ENCODE results near the gene CIDEB. TPM values are rescaled to one million over a fixed set of nuclear protein-coding genes. Genes with fewer than 3 reads are reported as not detected.

CIDEB gene
- total and polyA plus RNA-seq, 2 of the 13 experiments (the other 11 are each of a cell fraction or from before 2014, with no cell fraction given) = 35.8 to 110 TPM

DNA sequence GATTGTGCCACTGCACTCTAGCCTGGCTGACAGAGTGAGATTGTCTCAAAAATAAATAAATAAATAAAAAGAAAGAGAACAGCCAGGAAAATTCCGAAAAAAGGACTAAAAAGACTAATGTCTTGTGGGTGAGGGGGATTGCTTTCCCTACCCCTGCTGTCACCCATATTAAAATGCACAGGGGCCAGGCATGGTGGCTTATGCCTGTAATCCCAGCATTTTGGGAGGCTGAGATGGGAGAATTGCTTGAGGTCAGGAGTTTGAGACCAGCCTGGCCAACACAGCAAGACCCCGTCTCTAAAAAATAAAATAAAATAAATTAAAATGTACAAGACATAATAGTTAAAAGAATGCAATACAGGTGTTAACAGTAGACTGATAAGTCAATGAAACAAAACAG lies 14.3 kb downstream of the CIDEB start:
- TF ChIP-seq ZSCAN21 (CRISPR knock-in tag; IDR thresholded peaks at IDR 0.05; ENCODE audit: borderline replicate concordance) (no peak), TAF1 (CRISPR knock-in tag; IDR thresholded peaks at IDR 0.05) (no peak), ZNF121 (CRISPR knock-in tag; IDR thresholded peaks at IDR 0.05) (peak; percentile 53; the same call in 1 of the 2 replicates), ZNF550 (CRISPR knock-in tag; IDR thresholded peaks at IDR 0.05; ENCODE audit: borderline replicate concordance) (peak; percentile 51; the same call in 1 of the 2 replicates), ZNF761 (CRISPR knock-in tag; conservative IDR thresholded peaks at IDR 0.05) (no peak)
- Histone ChIP-seq H2AFZ (ENCODE audit: low read length) (no peak overlapping the region), H3K36me3 (replicated peaks in 1 of 2; ENCODE audit: control insufficient read depth in 1 of 2, insufficient read depth in 2 of 2, low read length in 2 of 2) (peaks cover 50 to 69% of the 10 kb centered on the region in 2 experiments), H3K4me1 (ENCODE audit: insufficient read depth, low read length) (peaks cover 33% of the 10 kb centered on the region), H3K4me2 (ENCODE audit: low read depth, low read length) (no peak overlapping the region), H3K9ac (ENCODE audit: insufficient read depth, low read depth, low read length) (no peak overlapping the region), H3K4me3 (replicated peaks in 1 of 3; ENCODE audit: insufficient read depth in 1 of 3, low read depth in 2 of 3, low read length in 3 of 3) (no peak overlapping the region), H3K9me3 (ENCODE audit: low read length) (no peaks in the 10 kb centered on the region), H3K27me3 (ENCODE audit: control insufficient read depth in 1 of 2, insufficient read depth in 2 of 2, low read length in 2 of 2) (no peaks in the 10 kb centered on the region), H3K79me2 (ENCODE audit: insufficient read depth, low read length) (peaks cover 11% of the 10 kb centered on the region), H3K27ac (ENCODE audit: extremely low read length, insufficient read depth, low read length) (no peak overlapping the region), H4K20me1 (ENCODE audit: insufficient read depth, low read length) (no peaks in the 10 kb centered on the region)
- POLR2A ChIA-PET = interaction anchor here (1.4 to 24.7 kb wide), 4 partner anchors 15 to 53 kb away, joined by 4 to 850 read pairs (median 25); partner anchors contain the start of genes GMPR2, NEDD8, RABGGTA and TINF2
- DNase-seq (ENCODE audit: low spot score) = no peak
- intact Hi-C loops (cut with micrococcal nuclease; ENCODE audit: unreplicated experiment) = loop anchor here (10.0 kb wide), 1 partner anchor 989 kb away; the partner anchor contains the start of genes BCL2L2 and PPP1R3E
- no TSS peak for BruUV-seq (replicated peaks)
- WGBS (ENCODE audit: low lambda C conversion rate) = 95% methylated on average over 2 of the region's 2 CpGs
- CTCF ChIA-PET (ENCODE audit: low intra/inter-chr PET ratio, low total read pairs) = no interaction called here
- in situ Hi-C loops (cut with HindIII; ENCODE audit: extremely low pct_ligation_motif_present, low pct_unique_long_range_greater_than_20kb) = no loop called here
- ATAC-seq = no peak
- FAIRE-seq = no peak

- H3K9ac ChIP-seq (ENCODE audit: insufficient read depth, low read depth, low read length) = no peak overlapping the region
- H3K4me2 ChIP-seq (ENCODE audit: low read depth, low read length) = no peak overlapping the region
- intact Hi-C loops (cut with micrococcal nuclease; ENCODE audit: unreplicated experiment) (loop anchor here (10.0 kb wide), 1 partner anchor 987 kb away; the partner anchor contains the start of genes BCL2L2 and PPP1R3E), in situ Hi-C loops (cut with HindIII; ENCODE audit: extremely low pct_ligation_motif_present, low pct_unique_long_range_greater_than_20kb) (no loop called here)
- H4K20me1 ChIP-seq (ENCODE audit: insufficient read depth, low read length) = no peaks in the 10 kb centered on the region
- H3K79me2 ChIP-seq (ENCODE audit: insufficient read depth, low read length) = peaks cover 4% of the 10 kb centered on the region
- POLR2A ChIA-PET = interaction anchor here (0.7 to 24.7 kb wide), 8 partner anchors 10 to 131 kb away, joined by 3 to 850 read pairs (median 4); partner anchors contain the start of genes CHMP4A, GMPR2, IRF9 and NEDD8
- no peaks in the 10 kb centered on the region for H3K27me3 ChIP-seq (ENCODE audit: control insufficient read depth in 1 of 2, insufficient read depth in 2 of 2, low read length in 2 of 2)
- no peak for FAIRE-seq
- CTCF ChIA-PET (ENCODE audit: low intra/inter-chr PET ratio, low total read pairs) = no interaction called here
- H2AFZ ChIP-seq (ENCODE audit: low read length) = no peak overlapping the region
- no TSS peak for BruUV-seq (replicated peaks)
- no peak overlapping the region for H3K4me3 ChIP-seq (replicated peaks in 1 of 3; ENCODE audit: insufficient read depth in 1 of 3, low read depth in 2 of 3, low read length in 3 of 3)
- no peak overlapping the region for H3K27ac ChIP-seq (ENCODE audit: extremely low read length, insufficient read depth, low read length)
- 97% methylated on average over 11 of the region's 11 CpGs for WGBS (ENCODE audit: low lambda C conversion rate)
- ATAC-seq = no peak
- DNase-seq (ENCODE audit: low spot score) = no peak
- peaks cover 20% of the 10 kb centered on the region for H3K4me1 ChIP-seq (ENCODE audit: insufficient read depth, low read length)
- H3K9me3 ChIP-seq (ENCODE audit: low read length) = no peaks in the 10 kb centered on the region
- peaks cover 50 to 69% of the 10 kb centered on the region in 2 experiments for H3K36me3 ChIP-seq (replicated peaks in 1 of 2; ENCODE audit: control insufficient read depth in 1 of 2, insufficient read depth in 2 of 2, low read length in 2 of 2)
- TF ChIP-seq, protein P1, sequence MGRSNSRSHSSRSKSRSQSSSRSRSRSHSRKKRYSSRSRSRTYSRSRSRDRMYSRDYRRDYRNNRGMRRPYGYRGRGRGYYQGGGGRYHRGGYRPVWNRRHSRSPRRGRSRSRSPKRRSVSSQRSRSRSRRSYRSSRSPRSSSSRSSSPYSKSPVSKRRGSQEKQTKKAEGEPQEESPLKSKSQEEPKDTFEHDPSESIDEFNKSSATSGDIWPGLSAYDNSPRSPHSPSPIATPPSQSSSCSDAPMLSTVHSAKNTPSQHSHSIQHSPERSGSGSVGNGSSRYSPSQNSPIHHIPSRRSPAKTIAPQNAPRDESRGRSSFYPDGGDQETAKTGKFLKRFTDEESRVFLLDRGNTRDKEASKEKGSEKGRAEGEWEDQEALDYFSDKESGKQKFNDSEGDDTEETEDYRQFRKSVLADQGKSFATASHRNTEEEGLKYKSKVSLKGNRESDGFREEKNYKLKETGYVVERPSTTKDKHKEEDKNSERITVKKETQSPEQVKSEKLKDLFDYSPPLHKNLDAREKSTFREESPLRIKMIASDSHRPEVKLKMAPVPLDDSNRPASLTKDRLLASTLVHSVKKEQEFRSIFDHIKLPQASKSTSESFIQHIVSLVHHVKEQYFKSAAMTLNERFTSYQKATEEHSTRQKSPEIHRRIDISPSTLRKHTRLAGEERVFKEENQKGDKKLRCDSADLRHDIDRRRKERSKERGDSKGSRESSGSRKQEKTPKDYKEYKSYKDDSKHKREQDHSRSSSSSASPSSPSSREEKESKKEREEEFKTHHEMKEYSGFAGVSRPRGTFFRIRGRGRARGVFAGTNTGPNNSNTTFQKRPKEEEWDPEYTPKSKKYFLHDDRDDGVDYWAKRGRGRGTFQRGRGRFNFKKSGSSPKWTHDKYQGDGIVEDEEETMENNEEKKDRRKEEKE (IDR thresholded peaks at IDR 0.05) = no peak
- TF ChIP-seq CHCHD3 (CRISPR knock-in tag; IDR thresholded peaks at IDR 0.05) = no peak
- no peak for TF ChIP-seq ZFP36 (IDR thresholded peaks at IDR 0.05; ENCODE audit: borderline replicate concordance, low read depth, low read length, partially characterized antibody)
- TF ChIP-seq ZNF383 (CRISPR knock-in tag; IDR thresholded peaks at IDR 0.05; ENCODE audit: borderline replicate concordance) = 0 out of 2 replicates have a peak, but pooled peaks have one; percentile 65
- TF ChIP-seq AGO2 (optimal IDR thresholded peaks at IDR 0.05; ENCODE audit: low read depth, low read length) = peak; percentile 45
- TF ChIP-seq ZBTB42 (CRISPR knock-in tag; IDR thresholded peaks at IDR 0.05) = no peak
- TF ChIP-seq, protein P2, sequence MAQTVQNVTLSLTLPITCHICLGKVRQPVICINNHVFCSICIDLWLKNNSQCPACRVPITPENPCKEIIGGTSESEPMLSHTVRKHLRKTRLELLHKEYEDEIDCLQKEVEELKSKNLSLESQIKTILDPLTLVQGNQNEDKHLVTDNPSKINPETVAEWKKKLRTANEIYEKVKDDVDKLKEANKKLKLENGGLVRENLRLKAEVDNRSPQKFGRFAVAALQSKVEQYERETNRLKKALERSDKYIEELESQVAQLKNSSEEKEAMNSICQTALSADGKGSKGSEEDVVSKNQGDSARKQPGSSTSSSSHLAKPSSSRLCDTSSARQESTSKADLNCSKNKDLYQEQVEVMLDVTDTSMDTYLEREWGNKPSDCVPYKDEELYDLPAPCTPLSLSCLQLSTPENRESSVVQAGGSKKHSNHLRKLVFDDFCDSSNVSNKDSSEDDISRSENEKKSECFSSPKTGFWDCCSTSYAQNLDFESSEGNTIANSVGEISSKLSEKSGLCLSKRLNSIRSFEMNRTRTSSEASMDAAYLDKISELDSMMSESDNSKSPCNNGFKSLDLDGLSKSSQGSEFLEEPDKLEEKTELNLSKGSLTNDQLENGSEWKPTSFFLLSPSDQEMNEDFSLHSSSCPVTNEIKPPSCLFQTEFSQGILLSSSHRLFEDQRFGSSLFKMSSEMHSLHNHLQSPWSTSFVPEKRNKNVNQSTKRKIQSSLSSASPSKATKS (CRISPR knock-in tag; IDR thresholded peaks at IDR 0.05) = no peak
Observed at GRCh38 chr14:24292118-24292807, 15.5 kb downstream of the CIDEB start.

All from HepG2 (cell line).